Fibroblast of villous mesenchyme (primary cell): ENCODE measurements around the gene KIF26B. TPM values are rescaled to one million over a fixed set of nuclear protein-coding genes. Genes with fewer than 3 reads are reported as not detected.
"Not testable (repeated sequence)": the region's sequence is repeated elsewhere in the genome, so short reads cannot be mapped to it uniquely, and the experiment has no call there.

ENCODE experiments used
- DNase-seq: peaks from one replicate; pipeline ENCODE4 v3.0.0-alpha.2; 2010; ENCODE audit warnings: low read depth
- H3K4me3 ChIP-seq: 2 replicates; pipeline ENCODE4 v1.5.1; 2011; ENCODE audit warnings: low read depth, mild to moderate bottlenecking, low read length
- total RNA-seq: library from RNA; depleted of rRNA; stranded (reverse); fragments of >200 nt; gene quantifications from 2 replicates; pipeline ENCODE4 v1.2.3, GENCODE V29; 2012
- TF ChIP-seq, protein P1 (sequence below): IDR thresholded peaks from 2 replicates; pipeline ENCODE4 v1.5.1; 2012; ENCODE audit warnings: low read depth, mild to moderate bottlenecking, low read length; ENCODE audit not compliant: insufficient read depth

Gene KIF26B
- total RNA-seq, 1 donor = 12.1 TPM

- TF ChIP-seq, protein P1, sequence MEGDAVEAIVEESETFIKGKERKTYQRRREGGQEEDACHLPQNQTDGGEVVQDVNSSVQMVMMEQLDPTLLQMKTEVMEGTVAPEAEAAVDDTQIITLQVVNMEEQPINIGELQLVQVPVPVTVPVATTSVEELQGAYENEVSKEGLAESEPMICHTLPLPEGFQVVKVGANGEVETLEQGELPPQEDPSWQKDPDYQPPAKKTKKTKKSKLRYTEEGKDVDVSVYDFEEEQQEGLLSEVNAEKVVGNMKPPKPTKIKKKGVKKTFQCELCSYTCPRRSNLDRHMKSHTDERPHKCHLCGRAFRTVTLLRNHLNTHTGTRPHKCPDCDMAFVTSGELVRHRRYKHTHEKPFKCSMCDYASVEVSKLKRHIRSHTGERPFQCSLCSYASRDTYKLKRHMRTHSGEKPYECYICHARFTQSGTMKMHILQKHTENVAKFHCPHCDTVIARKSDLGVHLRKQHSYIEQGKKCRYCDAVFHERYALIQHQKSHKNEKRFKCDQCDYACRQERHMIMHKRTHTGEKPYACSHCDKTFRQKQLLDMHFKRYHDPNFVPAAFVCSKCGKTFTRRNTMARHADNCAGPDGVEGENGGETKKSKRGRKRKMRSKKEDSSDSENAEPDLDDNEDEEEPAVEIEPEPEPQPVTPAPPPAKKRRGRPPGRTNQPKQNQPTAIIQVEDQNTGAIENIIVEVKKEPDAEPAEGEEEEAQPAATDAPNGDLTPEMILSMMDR = no peak
- no peak for DNase-seq
- no peak overlapping the region for H3K4me3 ChIP-seq
These were observed 33.3 kb upstream of the KIF26B start for GRCh38 chr1:245121523-245121922.

DNA sequence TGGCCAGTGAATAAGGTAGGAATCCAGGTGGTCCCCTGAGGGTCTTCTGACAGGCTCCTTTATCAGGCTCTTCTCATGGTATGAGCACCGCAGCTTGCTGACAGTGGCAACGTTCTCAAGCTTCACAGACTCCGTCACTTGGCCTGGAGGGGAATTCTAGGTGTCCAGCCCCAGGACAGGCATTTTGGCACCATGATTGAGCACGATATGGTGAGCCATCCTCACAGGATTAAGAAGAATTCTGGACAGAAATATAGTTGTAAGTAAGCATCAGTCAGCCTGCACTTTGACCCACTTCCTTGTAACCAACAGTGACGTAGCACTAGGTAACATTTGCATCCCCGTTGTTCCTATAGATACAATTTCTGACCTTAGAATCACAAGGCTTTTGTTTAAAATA lies 30.5 kb upstream of the KIF26B start:
- no peak for DNase-seq
- H3K4me3 ChIP-seq = no peak overlapping the region
- TF ChIP-seq, protein P1 = no peak

DNA sequence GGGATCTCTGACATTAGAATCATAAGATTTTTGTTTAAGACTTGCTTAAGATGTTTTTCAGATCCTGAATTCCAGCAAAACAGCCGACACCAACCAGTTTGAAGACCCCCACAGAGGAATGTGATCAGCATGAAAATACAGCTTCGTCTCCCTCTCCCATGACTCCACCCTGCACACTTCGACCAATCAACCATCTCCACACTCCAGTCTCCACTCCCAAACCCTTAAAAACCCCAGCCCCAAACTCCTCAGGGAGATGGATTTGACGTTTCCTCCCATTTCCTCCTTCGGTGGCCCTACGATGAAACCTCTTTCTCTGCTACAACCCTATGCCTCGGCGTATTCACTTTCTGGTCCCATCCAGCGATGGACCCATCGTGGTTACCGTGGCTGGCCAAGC lies 30.1 kb upstream of the KIF26B start:
- H3K4me3 ChIP-seq = no peak overlapping the region
- DNase-seq = no peak
- TF ChIP-seq, protein P1 = no peak

DNA sequence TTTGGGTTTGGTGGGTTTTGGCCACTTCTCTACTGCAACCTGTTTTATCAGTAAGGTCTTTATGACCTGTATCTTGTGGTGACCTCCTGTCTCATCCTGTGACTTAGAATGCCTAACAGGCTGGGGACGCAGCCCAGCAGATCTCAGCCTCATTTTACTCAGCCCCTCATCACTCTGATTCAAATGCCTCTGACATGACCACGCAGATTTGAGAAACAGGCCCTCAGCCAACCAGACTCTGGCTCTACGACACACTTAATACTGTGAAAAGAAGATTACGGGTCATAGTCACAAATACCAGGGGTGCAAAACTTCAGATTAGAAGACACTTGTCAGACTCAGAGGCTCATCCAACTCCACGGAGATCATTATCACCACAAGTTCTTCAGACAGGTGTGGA lies 28.3 kb upstream of the KIF26B start:
- TF ChIP-seq, protein P1 = no peak
- DNase-seq = no peak
- H3K4me3 ChIP-seq = no peak overlapping the region

- no peak for DNase-seq
- TF ChIP-seq, protein P1 = no peak
- H3K4me3 ChIP-seq = no peak overlapping the region
These were observed 26.2 kb upstream of the KIF26B start for GRCh38 chr1:245128381-245129101.

DNA sequence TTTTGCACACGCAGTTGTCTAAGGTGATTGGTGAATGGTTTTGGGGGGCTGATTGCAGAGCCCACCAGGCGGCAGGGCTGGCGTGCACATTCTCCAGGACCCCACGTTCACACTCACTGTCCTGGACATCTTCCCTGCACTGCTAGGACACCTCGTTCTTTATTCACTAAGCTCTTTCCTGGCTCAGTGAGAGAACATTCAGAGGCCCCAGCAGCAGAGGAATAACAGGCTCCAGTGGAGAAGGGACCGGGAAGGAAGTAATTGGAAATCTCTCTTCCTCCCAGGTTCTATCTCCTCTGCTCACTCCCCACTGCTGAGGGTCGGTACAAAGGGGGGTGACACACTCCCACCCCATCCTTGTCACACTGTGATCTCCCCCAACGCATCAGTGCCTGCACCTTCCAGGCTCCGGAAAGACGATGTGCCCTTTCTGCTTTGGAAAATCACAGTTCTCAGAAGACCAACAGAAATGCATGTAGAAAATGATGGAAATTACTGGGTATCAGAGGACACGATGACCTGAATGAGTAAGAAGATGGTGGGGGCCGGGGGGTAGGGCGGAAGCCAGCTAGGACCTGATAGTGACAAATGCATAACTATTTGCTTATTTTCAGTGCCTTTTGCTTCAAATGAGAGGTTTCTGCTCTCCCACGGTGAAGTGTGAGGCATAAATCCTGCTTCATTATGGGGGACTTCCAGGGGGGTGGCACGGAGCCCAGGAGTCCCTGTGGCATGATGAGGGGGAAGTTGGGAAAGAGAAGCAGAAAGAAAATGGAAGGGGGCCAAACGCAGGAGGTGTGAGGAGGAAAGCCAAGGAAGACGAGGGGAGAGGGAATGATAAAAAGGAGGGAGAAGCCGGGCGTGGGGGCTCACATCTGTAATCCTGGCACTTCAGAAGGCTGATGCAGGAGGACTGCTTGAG lies 25.2 kb upstream of the KIF26B start:
- no peak for DNase-seq
- H3K4me3 ChIP-seq = no peak overlapping the region
- TF ChIP-seq, protein P1 = no peak

DNA sequence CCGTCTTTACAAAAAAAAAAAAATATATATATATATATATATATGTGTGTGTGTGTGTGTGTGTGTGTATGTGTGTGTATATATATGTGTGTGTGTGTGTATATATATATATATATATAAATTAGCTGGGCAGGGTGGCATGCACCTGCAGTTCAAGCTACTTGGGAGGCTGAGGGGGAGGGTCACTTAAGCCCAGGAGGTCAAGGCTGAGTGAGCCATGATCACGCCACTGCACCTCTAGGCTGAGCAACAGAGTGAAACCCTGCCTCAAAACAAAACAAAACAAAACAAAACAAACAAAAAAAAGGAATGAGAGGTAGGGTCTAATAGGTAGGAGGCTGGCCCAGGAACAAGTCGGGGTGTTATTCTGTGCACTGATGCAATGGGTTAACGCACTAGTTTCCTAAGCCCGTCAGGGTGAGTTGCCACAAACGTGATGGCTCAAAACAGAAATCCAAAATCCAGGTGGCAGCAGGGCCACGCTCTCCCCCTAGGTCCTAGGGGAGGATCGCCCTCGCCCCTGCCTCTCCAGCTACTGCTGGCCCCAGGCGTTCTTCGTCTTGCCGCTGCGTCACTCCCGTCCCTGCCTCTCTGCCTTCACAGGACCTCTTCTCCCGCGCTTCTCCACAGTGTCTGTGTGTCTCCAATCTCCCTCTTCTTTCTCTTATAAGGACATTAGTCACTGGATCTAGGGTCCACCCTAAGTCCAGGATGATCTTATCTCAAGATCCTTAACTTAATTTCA lies 24.3 kb upstream of the KIF26B start:
- DNase-seq = not testable (repeated sequence)

More for the DNA sequence above, 24.3 kb upstream of the KIF26B start:
- not testable (repeated sequence) for H3K4me3 ChIP-seq
